ENCODE data around the gene SNX32.

Gene SNX32

GRCh38 chr11:65850217-65851082 lies 16.7 kb downstream of the SNX32 start:
- no peak for TF ChIP-seq CTCF (IDR thresholded peaks at IDR 0.05; ENCODE audit: insufficient read depth, low read length, missing control alignments)
- POLR2A ChIA-PET, result interaction anchor here (0.6 to 4.3 kb wide), 5 partner anchors 9 to 236 kb away, joined by 3 to 42 read pairs (median 5); partner anchors contain the start of genes CFL1, MUS81 and SNX32
- DNase-seq (ENCODE audit: low read depth, low spot score), result no peak
- H3K4me3 ChIP-seq (ENCODE audit: low read depth, low read length), result no peak overlapping the region
- CTCF ChIA-PET, result interaction anchor here (0.7 to 5.3 kb wide), 7 partner anchors 10 to 224 kb away, joined by 3 to 41 read pairs (median 4); partner anchors contain the start of genes KAT5 and MUS81

- ChIA-PET POLR2A (interaction anchor here (1.1 to 4.3 kb wide), 4 partner anchors 8 to 132 kb away, joined by 3 to 42 read pairs (median 5); partner anchors contain the start of genes CFL1 and MUS81), CTCF (interaction anchor here (0.5 to 5.3 kb wide), 13 partner anchors 9 to 225 kb away, joined by 3 to 41 read pairs (median 4); partner anchors contain the start of genes KAT5 and MUS81)
- no peak for DNase-seq (ENCODE audit: low read depth, low spot score)
- peak; percentile 54 for TF ChIP-seq CTCF (IDR thresholded peaks at IDR 0.05; ENCODE audit: insufficient read depth, low read length, missing control alignments)
- no peak overlapping the region for H3K4me3 ChIP-seq (ENCODE audit: low read depth, low read length)
Observed at GRCh38 chr11:65851083-65851579, 17.4 kb downstream of the SNX32 start.

- CTCF ChIA-PET, result interaction anchor here (0.5 to 5.3 kb wide), 14 partner anchors 8 to 226 kb away, joined by 3 to 41 read pairs (median 4); partner anchors contain the start of genes KAT5 and MUS81
- TF ChIP-seq CTCF (IDR thresholded peaks at IDR 0.05; ENCODE audit: insufficient read depth, low read length, missing control alignments), result no peak
- POLR2A ChIA-PET, result interaction anchor here (1.1 to 4.3 kb wide), 3 partner anchors 7 to 20 kb away, joined by 3 to 42 read pairs (median 4); partner anchors contain the start of genes CFL1 and MUS81
Observed at GRCh38 chr11:65851811-65852507, 18.2 kb downstream of the SNX32 start.

GRCh38 chr11:65852508-65853245 lies 18.9 kb downstream of the SNX32 start:
- no peak for TF ChIP-seq CTCF (IDR thresholded peaks at IDR 0.05; ENCODE audit: insufficient read depth, low read length, missing control alignments)
- CTCF ChIA-PET, result interaction anchor here (0.5 to 5.3 kb wide), 7 partner anchors 7 to 141 kb away, joined by 3 to 41 read pairs (median 6); partner anchors contain the start of genes FIBP, KAT5 and MUS81
- no peak for DNase-seq (ENCODE audit: low read depth, low spot score)
- no peak overlapping the region for H3K4me3 ChIP-seq (ENCODE audit: low read depth, low read length)
- POLR2A ChIA-PET, result interaction anchor here (0.7 to 1.6 kb wide), 3 partner anchors 19 to 141 kb away, joined by 4 read pairs; partner anchors contain the start of genes KAT5 and SNX32

More at GRCh38 chr11:65851811-65852507, 18.2 kb downstream of the SNX32 start:
- DNase-seq (ENCODE audit: low read depth, low spot score), result no peak
- no peak overlapping the region for H3K4me3 ChIP-seq (ENCODE audit: low read depth, low read length)

GRCh38 chr11:65853246-65853979 lies 19.6 kb downstream of the SNX32 start:
- CTCF ChIA-PET, result interaction anchor here (0.5 to 5.3 kb wide), 4 partner anchors 7 to 142 kb away, joined by 3 to 41 read pairs (median 7); partner anchors contain the start of genes FIBP, KAT5 and MUS81
- TF ChIP-seq CTCF (IDR thresholded peaks at IDR 0.05; ENCODE audit: insufficient read depth, low read length, missing control alignments), result no peak
- POLR2A ChIA-PET, result interaction anchor here (0.7 to 1.6 kb wide), 3 partner anchors 18 to 142 kb away, joined by 4 read pairs; partner anchors contain the start of genes KAT5 and SNX32

More at GRCh38 chr11:65853246-65853979, 19.6 kb downstream of the SNX32 start:
- DNase-seq (ENCODE audit: low read depth, low spot score), result no peak
- no peak overlapping the region for H3K4me3 ChIP-seq (ENCODE audit: low read depth, low read length)

Measured in AG04449 (cell line).